T-helper 1 cell treated with Interleukin-12 subunit alpha and Interleukin-12 subunit beta and Interleukin-4 antibody, amounts not matched to agents 30 μg/mL and 1 μg/mL, for 36 hours (primary cell): ENCODE measurements around the gene RASAL1.

Experiments used
- H3K27ac Mint-ChIP-seq: one replicate; pipeline ENCODE4 v1.8.0; 2021; ENCODE audit warnings: mild to moderate bottlenecking, mixed read lengths
- H3K27me3 Mint-ChIP-seq: one replicate; pipeline ENCODE4 v1.8.0; 2021; ENCODE audit warnings: low read depth, mixed read lengths
- H3K36me3 Mint-ChIP-seq: one replicate; pipeline ENCODE4 v1.8.0; 2021; ENCODE audit warnings: low read depth, mixed read lengths
- H3K4me1 Mint-ChIP-seq: one replicate; pipeline ENCODE4 v1.8.0; 2021; ENCODE audit warnings: low read depth, mixed read lengths
- H3K4me3 Mint-ChIP-seq: one replicate; pipeline ENCODE4 v1.8.0; 2021; ENCODE audit warnings: mild to moderate bottlenecking, moderate library complexity, mixed read lengths
- H3K9me3 Mint-ChIP-seq: one replicate; pipeline ENCODE4 v1.8.0; 2021; ENCODE audit warnings: mixed read lengths

The RASAL1 gene

GRCh38 chr12:113051759-113052158 is 83.8 kb downstream of the RASAL1 start:
- Mint-ChIP-seq H3K4me1 (peaks cover 3% of the 10 kb centered on the region), H3K36me3 (no peaks in the 10 kb centered on the region), H3K4me3 (no peak overlapping the region)

GRCh38 chr12:113050795-113051194 is 84.8 kb downstream of the RASAL1 start:
- H3K9me3 Mint-ChIP-seq: no peaks in the 10 kb centered on the region
- H3K4me1 Mint-ChIP-seq: no peaks in the 10 kb centered on the region
- H3K4me3 Mint-ChIP-seq: no peak overlapping the region
- peaks cover 18% of the 10 kb centered on the region for H3K27me3 Mint-ChIP-seq
- no peak overlapping the region for H3K27ac Mint-ChIP-seq
- H3K36me3 Mint-ChIP-seq: no peaks in the 10 kb centered on the region

More at GRCh38 chr12:113051759-113052158, 83.8 kb downstream of the RASAL1 start:
- peaks cover 25% of the 10 kb centered on the region for H3K27me3 Mint-ChIP-seq
- H3K9me3 Mint-ChIP-seq: no peaks in the 10 kb centered on the region
- no peak overlapping the region for H3K27ac Mint-ChIP-seq

- no peaks in the 10 kb centered on the region for H3K9me3 Mint-ChIP-seq
- H3K36me3 Mint-ChIP-seq: no peaks in the 10 kb centered on the region
- H3K4me1 Mint-ChIP-seq: no peaks in the 10 kb centered on the region
- H3K27ac Mint-ChIP-seq: no peak overlapping the region
- no peak overlapping the region for H3K4me3 Mint-ChIP-seq
- H3K27me3 Mint-ChIP-seq: peaks cover 17% of the 10 kb centered on the region
Measured at GRCh38 chr12:113049976-113050742, 85.4 kb downstream of the RASAL1 start.
